Astrocyte (in vitro differentiated cells and primary cell): Measurements from ENCODE around the gene SPATA24. TPM values are rescaled to one million over a fixed set of nuclear protein-coding genes. Genes with fewer than 3 reads are reported as not detected.

Experiments used
- DNase-seq: peaks from one replicate; pipeline ENCODE4 v3.0.0-alpha.2; 2010; ENCODE audit warnings: low read depth
- FAIRE-seq: peaks from 2 replicates; lab custom pipeline; 2011; peaks lifted over from hg19 to GRCh38; lab: Jason Lieb, UNC
- H2AFZ ChIP-seq: 2 replicates; pipeline ENCODE4 v1.6.0; 2012; ENCODE audit warnings: low read depth, low read length, inconsistent platforms
- H3K27ac ChIP-seq: 2 replicates; pipeline ENCODE4 v1.5.1; 2011; ENCODE audit warnings: low read depth, low read length, inconsistent platforms
- H3K27me3 ChIP-seq: 2 replicates; pipeline ENCODE4 v1.6.0; 2011; ENCODE audit warnings: low read length, inconsistent platforms; ENCODE audit not compliant: insufficient read depth
- H3K36me3 ChIP-seq: 2 replicates; pipeline ENCODE4 v1.5.1; 2011; ENCODE audit warnings: low read length, inconsistent platforms; ENCODE audit not compliant: insufficient read depth
- H3K4me1 ChIP-seq: 2 replicates; pipeline ENCODE4 v1.5.1; 2011; ENCODE audit warnings: low read length, inconsistent platforms; ENCODE audit not compliant: insufficient read depth
- H3K4me2 ChIP-seq: 2 replicates; pipeline ENCODE4 v1.6.0; 2012; ENCODE audit warnings: low read length, inconsistent platforms
- H3K4me3 ChIP-seq: 2 replicates; pipeline ENCODE4 v1.5.1; 2011; ENCODE audit warnings: low read depth, mild to moderate bottlenecking, low read length, inconsistent platforms; ENCODE audit not compliant: insufficient read depth
- H3K79me2 ChIP-seq: 2 replicates; pipeline ENCODE4 v1.6.0; 2012; ENCODE audit warnings: mild to moderate bottlenecking, low read length, inconsistent platforms; ENCODE audit not compliant: insufficient read depth
- H3K9ac ChIP-seq: 2 replicates; pipeline ENCODE4 v1.6.0; 2012; ENCODE audit warnings: mild to moderate bottlenecking, low read length, inconsistent platforms
- H3K9me3 ChIP-seq: 2 replicates; pipeline ENCODE4 v1.5.1; 2012; ENCODE audit warnings: low read depth, mild to moderate bottlenecking, low read length, inconsistent platforms; ENCODE audit not compliant: insufficient read depth
- H4K20me1 ChIP-seq: 2 replicates; pipeline ENCODE4 v1.6.0; 2012; ENCODE audit warnings: low read length, inconsistent platforms; ENCODE audit not compliant: insufficient read depth
- H3K27ac Mint-ChIP-seq: one replicate; pipeline ENCODE4 v1.8.0; 2021; ENCODE audit warnings: mild to moderate bottlenecking, mixed read lengths; ENCODE audit not compliant: unreplicated experiment
- H3K27me3 Mint-ChIP-seq: one replicate; pipeline ENCODE4 v1.8.0; 2021; ENCODE audit warnings: low read depth, mixed read lengths; ENCODE audit not compliant: unreplicated experiment
- H3K36me3 Mint-ChIP-seq: one replicate; pipeline ENCODE4 v1.8.0; 2021; ENCODE audit warnings: low read depth, mixed read lengths; ENCODE audit not compliant: unreplicated experiment
- H3K4me1 Mint-ChIP-seq: one replicate; pipeline ENCODE4 v1.8.0; 2021; ENCODE audit warnings: low read depth, mixed read lengths; ENCODE audit not compliant: unreplicated experiment
- H3K4me3 Mint-ChIP-seq: one replicate; pipeline ENCODE4 v1.8.0; 2021; ENCODE audit warnings: mild to moderate bottlenecking, moderate library complexity, mixed read lengths; ENCODE audit not compliant: unreplicated experiment
- H3K9me3 Mint-ChIP-seq: one replicate; pipeline ENCODE4 v1.8.0; 2021; ENCODE audit warnings: mild to moderate bottlenecking, mixed read lengths; ENCODE audit not compliant: unreplicated experiment
- CTCF ChIP-seq: IDR thresholded peaks from 2 replicates; pipeline ENCODE4 v1.5.1; 2011; ENCODE audit warnings: low read depth, mild to moderate bottlenecking, inconsistent platforms, low read length, moderate library complexity; ENCODE audit not compliant: insufficient read depth
- EZH2 ChIP-seq: IDR thresholded peaks from 2 replicates; pipeline ENCODE4 v1.6.1; 2012; ENCODE audit warnings: mild to moderate bottlenecking, low read length, inconsistent platforms; ENCODE audit not compliant: insufficient read depth
- total RNA-seq: library from RNA; stranded (reverse); gene quantifications from 2 replicates; pipeline ENCODE4 v1.2.1, GENCODE V29; 2021

SPATA24 gene
- total RNA-seq, 1 donor from 2014 or later = 5.2 TPM

GRCh38 chr5:139408191-139408590 lies 4.3 kb upstream of the SPATA24 start:
- Histone ChIP-seq H3K36me3 (no peaks in the 10 kb centered on the region), H4K20me1 (no peaks in the 10 kb centered on the region), H3K4me1 (peaks cover 7% of the 10 kb centered on the region), H3K27ac (no peak overlapping the region), H3K79me2 (no peaks in the 10 kb centered on the region), H2AFZ (no peak overlapping the region), H3K9me3 (no peaks in the 10 kb centered on the region), H3K4me3 (no peak overlapping the region), H3K27me3 (no peaks in the 10 kb centered on the region), H3K4me2 (no peak overlapping the region), H3K9ac (no peak overlapping the region)
- Mint-ChIP-seq H3K27me3 (no peaks in the 10 kb centered on the region), H3K4me1 (peaks cover 2% of the 10 kb centered on the region), H3K36me3 (peaks cover 9% of the 10 kb centered on the region), H3K27ac (no peak overlapping the region), H3K9me3 (no peaks in the 10 kb centered on the region), H3K4me3 (no peak overlapping the region)
- DNase-seq (no peak), FAIRE-seq (no peak)
- TF ChIP-seq CTCF = no peak

DNA sequence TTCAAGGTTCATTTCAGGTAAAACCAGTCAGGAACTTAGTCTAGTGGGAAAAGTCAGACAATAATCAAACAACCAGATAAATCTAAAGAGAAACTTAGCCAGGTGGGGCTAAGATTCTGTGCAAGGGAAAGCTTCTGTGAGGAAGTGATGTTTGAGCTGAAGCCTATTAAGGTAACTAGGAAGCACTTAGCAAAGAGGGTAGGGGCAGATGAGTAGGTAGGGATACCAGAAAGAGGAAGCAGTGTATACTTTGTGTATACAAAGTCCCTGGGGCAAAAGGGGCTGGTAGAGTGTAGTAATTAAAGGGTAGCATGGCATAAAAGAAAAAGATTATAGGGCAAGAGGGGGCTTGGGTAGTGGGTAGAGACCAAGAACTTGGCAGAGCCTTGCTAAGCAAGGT lies 3.6 kb upstream of the SPATA24 start:
- H3K9ac ChIP-seq = no peak overlapping the region
- Mint-ChIP-seq H3K4me3 (no peak overlapping the region), H3K27me3 (no peaks in the 10 kb centered on the region), H3K4me1 (peaks cover 2% of the 10 kb centered on the region), H3K9me3 (no peaks in the 10 kb centered on the region), H3K27ac (no peak overlapping the region), H3K36me3 (peaks cover 5% of the 10 kb centered on the region)
- no peak overlapping the region for H3K4me3 ChIP-seq
- peaks cover 9% of the 10 kb centered on the region for H3K4me1 ChIP-seq
- no peak overlapping the region for H3K4me2 ChIP-seq
- no peaks in the 10 kb centered on the region for H3K36me3 ChIP-seq
- H3K27ac ChIP-seq = no peak overlapping the region
- no peaks in the 10 kb centered on the region for H3K79me2 ChIP-seq
- H2AFZ ChIP-seq = no peak overlapping the region
- H3K27me3 ChIP-seq = no peaks in the 10 kb centered on the region
- TF ChIP-seq CTCF (no peak), EZH2 (no peak)
- DNase-seq (no peak), FAIRE-seq (no peak)
- no peaks in the 10 kb centered on the region for H4K20me1 ChIP-seq
- no peaks in the 10 kb centered on the region for H3K9me3 ChIP-seq

GRCh38 chr5:139406963-139407362 lies 3.1 kb upstream of the SPATA24 start:
- FAIRE-seq = no peak

More at GRCh38 chr5:139406963-139407362, 3.1 kb upstream of the SPATA24 start:
- no peaks in the 10 kb centered on the region for H4K20me1 ChIP-seq
- H3K27me3 Mint-ChIP-seq = no peaks in the 10 kb centered on the region
- H2AFZ ChIP-seq = no peak overlapping the region
- no peak overlapping the region for H3K4me2 ChIP-seq
- H3K27ac ChIP-seq = no peak overlapping the region
- H3K4me3 Mint-ChIP-seq = no peak overlapping the region
- H3K9ac ChIP-seq = no peak overlapping the region
- no peaks in the 10 kb centered on the region for H3K9me3 Mint-ChIP-seq
- no peaks in the 10 kb centered on the region for H3K79me2 ChIP-seq
- H3K27ac Mint-ChIP-seq = no peak overlapping the region
- no peak for DNase-seq
- no peak overlapping the region for H3K4me3 ChIP-seq
- peaks cover 9% of the 10 kb centered on the region for H3K4me1 ChIP-seq
- peaks cover under 1% of the 10 kb centered on the region for H3K36me3 Mint-ChIP-seq
- TF ChIP-seq CTCF (no peak), EZH2 (no peak)
- no peaks in the 10 kb centered on the region for H3K36me3 ChIP-seq
- no peaks in the 10 kb centered on the region for H3K27me3 ChIP-seq
- peaks cover 2% of the 10 kb centered on the region for H3K4me1 Mint-ChIP-seq
- H3K9me3 ChIP-seq = no peaks in the 10 kb centered on the region
